Measurements from ENCODE around the gene ELL2.

DNA sequence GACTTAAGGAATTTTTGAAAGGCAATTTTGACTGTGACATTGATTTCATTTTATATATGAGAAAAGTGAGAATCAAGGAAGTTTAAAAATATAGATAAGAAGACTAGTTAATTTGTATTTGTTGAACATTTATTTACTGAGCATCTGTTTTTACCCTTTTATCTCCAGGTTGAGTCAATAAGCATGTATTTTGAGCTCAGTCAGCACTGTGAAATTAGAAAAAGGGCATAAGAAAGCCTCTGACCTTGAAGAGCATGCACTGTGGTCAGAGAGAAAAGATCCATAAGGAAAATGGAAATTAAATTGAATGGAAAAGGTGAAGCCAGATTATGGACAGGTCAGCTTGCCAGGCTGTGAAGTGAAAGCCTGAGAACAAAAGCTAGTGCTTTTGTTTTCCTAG is 44.4 kb downstream of the ELL2 start:
- TF ChIP-seq, protein P1, sequence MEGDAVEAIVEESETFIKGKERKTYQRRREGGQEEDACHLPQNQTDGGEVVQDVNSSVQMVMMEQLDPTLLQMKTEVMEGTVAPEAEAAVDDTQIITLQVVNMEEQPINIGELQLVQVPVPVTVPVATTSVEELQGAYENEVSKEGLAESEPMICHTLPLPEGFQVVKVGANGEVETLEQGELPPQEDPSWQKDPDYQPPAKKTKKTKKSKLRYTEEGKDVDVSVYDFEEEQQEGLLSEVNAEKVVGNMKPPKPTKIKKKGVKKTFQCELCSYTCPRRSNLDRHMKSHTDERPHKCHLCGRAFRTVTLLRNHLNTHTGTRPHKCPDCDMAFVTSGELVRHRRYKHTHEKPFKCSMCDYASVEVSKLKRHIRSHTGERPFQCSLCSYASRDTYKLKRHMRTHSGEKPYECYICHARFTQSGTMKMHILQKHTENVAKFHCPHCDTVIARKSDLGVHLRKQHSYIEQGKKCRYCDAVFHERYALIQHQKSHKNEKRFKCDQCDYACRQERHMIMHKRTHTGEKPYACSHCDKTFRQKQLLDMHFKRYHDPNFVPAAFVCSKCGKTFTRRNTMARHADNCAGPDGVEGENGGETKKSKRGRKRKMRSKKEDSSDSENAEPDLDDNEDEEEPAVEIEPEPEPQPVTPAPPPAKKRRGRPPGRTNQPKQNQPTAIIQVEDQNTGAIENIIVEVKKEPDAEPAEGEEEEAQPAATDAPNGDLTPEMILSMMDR (IDR thresholded peaks at IDR 0.05): no peak
- no peak for TF ChIP-seq POLR2A (IDR thresholded peaks at IDR 0.05)
